Keratinocyte (primary cell): ENCODE results near the gene RNF212. TPM values are rescaled to one million over a fixed set of nuclear protein-coding genes. Genes with fewer than 3 reads are reported as not detected.

Source experiments
- DNase-seq: peaks from one replicate; pipeline ENCODE4 v3.0.0-alpha.2; 2011; ENCODE audit warnings: low read depth, missing footprints, low spot score
- FAIRE-seq: peaks from 2 replicates; lab custom pipeline; 2011; peaks lifted over from hg19 to GRCh38; lab: Jason Lieb, UNC
- H2AFZ ChIP-seq: 2 replicates; pipeline ENCODE4 v1.6.0; 2012; ENCODE audit warnings: low read length, control low read depth, inconsistent platforms; ENCODE audit not compliant: control insufficient read depth
- H3K27ac ChIP-seq: 2 replicates; pipeline ENCODE4 v1.5.1; 2011; ENCODE audit warnings: low read length; ENCODE audit not compliant: control insufficient read depth, insufficient read depth
- H3K27me3 ChIP-seq: 3 replicates; pipeline ENCODE4 v1.6.0; 2011; ENCODE audit warnings: low read length; ENCODE audit not compliant: control insufficient read depth, insufficient read depth; ENCODE audit errors: extremely low read depth
- H3K36me3 ChIP-seq, 2 experiments: 2 replicates in 1 of 2; 3 replicates in 1 of 2; pipeline ENCODE4 v1.5.1; 2011; ENCODE audit warnings: low read length in 2 of 2, mild to moderate bottlenecking in 1 of 2; ENCODE audit not compliant: control insufficient read depth in 2 of 2, insufficient read depth in 2 of 2; ENCODE audit errors: extremely low read depth in 1 of 2
- H3K4me1 ChIP-seq: 3 replicates; pipeline ENCODE4 v1.5.1; 2011; ENCODE audit warnings: low read length; ENCODE audit not compliant: control insufficient read depth, insufficient read depth; ENCODE audit errors: extremely low read depth
- H3K4me2 ChIP-seq: 3 replicates; pipeline ENCODE4 v1.6.0; 2011; ENCODE audit warnings: low read depth, low read length; ENCODE audit not compliant: control insufficient read depth, insufficient read depth; ENCODE audit errors: extremely low read depth
- H3K4me3 ChIP-seq, 3 experiments: fragments of 200-600 bp in 1 of 3; sonication (generic) in 1 of 3; 2 replicates in 2 of 3; 3 replicates in 1 of 3; pipeline ENCODE4 v1.5.1; 2011 to 2016; ENCODE audit warnings: low read length in 3 of 3, mild to moderate bottlenecking in 3 of 3, control low read depth in 2 of 3, inconsistent platforms in 1 of 3, low read depth in 1 of 3, mixed read lengths in 1 of 3, mixed run types in 1 of 3, moderate library complexity in 1 of 3; ENCODE audit not compliant: control insufficient read depth in 2 of 3, insufficient read depth in 2 of 3; ENCODE audit errors: extremely low read depth in 1 of 3
- H3K79me2 ChIP-seq: 2 replicates; pipeline ENCODE4 v1.6.0; 2012; ENCODE audit warnings: low read length; ENCODE audit not compliant: control insufficient read depth, insufficient read depth
- H3K9ac ChIP-seq: 3 replicates; pipeline ENCODE4 v1.6.0; 2011; ENCODE audit warnings: low read length; ENCODE audit not compliant: control insufficient read depth, insufficient read depth; ENCODE audit errors: extremely low read depth
- H3K9me1 ChIP-seq: 3 replicates; pipeline ENCODE4 v1.6.0; 2011; ENCODE audit warnings: low read length; ENCODE audit not compliant: control insufficient read depth, insufficient read depth; ENCODE audit errors: extremely low read depth
- H3K9me3 ChIP-seq: 2 replicates; pipeline ENCODE4 v1.5.1; 2012; ENCODE audit warnings: low read depth, low read length; ENCODE audit not compliant: control insufficient read depth
- H4K20me1 ChIP-seq: 3 replicates; pipeline ENCODE4 v1.6.0; 2011; ENCODE audit warnings: low read length; ENCODE audit not compliant: control insufficient read depth, insufficient read depth; ENCODE audit errors: extremely low read depth
- EZH2 ChIP-seq: IDR thresholded peaks from one replicate; pipeline ENCODE4 v1.6.1; 2012; ENCODE audit warnings: inconsistent platforms, mild to moderate bottlenecking, low read length, moderate library complexity
- dilution Hi-C: fragments of 300-500 bp; cut with MboI; formaldehyde crosslinking; loops from one replicate; pipeline ENCODE4 v1.7.0; 2020; ENCODE audit warnings: low sequenced_read_pairs; ENCODE audit not compliant: extremely low pct_ligation_motif_present
- polyA plus RNA-seq, 5 experiments: library from polyadenylated mRNA; depleted of rRNA in 3 of 5; stranded (reverse) in 3 of 5; stranded (forward) in 1 of 5; unstranded in 1 of 5; fragments of >200 nt; gene quantifications; 1 replicate in 1 of 5; 2 replicates in 3 of 5; 3 replicates in 1 of 5; pipeline versions ENCODE4 v1.2.1 to v1.2.3, GENCODE V29; 2011 to 2012; ENCODE audit warnings: missing spikeins in 2 of 5, low read depth in 1 of 5, low replicate concordance in 1 of 5
- TF ChIP-seq, protein P1 (sequence below), 3 experiments: IDR thresholded peaks in 1 of 3; conservative IDR thresholded peaks in 1 of 3; optimal IDR thresholded peaks in 1 of 3; 2 replicates in 2 of 3; 3 replicates in 1 of 3; pipeline versions ENCODE3 to v1.5.1; 2011; ENCODE audit warnings: low read length in 3 of 3, mild to moderate bottlenecking in 3 of 3, moderate library complexity in 2 of 3, control low read depth in 1 of 3, inconsistent platforms in 1 of 3; ENCODE audit not compliant: insufficient read depth in 2 of 3; ENCODE audit errors: extremely low read depth in 1 of 3

The RNF212 gene
- polyA plus RNA-seq, 1 donor (not counting 4 experiments of a cell fraction or from before 2014, with no cell fraction given) = 0.16 TPM

DNA sequence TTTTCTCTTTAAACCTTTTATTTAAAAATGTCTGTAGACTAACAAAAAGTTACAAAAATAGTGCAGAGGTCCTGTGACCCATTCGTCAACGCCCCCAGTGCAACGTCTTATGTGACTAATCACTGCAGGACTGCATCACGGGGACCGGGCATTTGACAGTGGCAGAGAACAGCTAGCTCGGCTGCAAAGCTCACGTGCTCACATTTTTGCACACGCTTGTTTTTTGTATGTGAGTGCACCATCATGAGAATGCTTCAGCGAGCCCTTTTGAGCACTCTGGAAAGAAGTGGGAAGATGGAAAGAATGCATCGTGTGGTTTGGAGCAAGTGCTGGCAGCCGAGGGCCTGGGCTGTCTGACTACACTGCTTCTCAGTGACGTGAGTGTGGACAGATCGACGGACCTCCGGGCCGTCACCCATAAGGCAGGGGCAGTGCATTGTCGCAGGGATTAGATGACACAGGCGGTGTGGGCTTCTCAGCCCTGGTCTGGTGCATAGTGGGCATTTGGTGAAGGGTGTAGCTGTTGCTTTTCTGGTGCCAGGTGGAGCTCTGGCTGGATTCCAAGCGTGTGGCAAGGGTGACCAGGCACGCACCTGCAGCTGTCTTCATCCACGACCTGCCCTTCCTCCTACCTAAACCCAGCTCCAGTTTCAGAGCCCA lies 41.3 kb upstream of the RNF212 start:
- no peak for FAIRE-seq
- TF ChIP-seq, protein P1, sequence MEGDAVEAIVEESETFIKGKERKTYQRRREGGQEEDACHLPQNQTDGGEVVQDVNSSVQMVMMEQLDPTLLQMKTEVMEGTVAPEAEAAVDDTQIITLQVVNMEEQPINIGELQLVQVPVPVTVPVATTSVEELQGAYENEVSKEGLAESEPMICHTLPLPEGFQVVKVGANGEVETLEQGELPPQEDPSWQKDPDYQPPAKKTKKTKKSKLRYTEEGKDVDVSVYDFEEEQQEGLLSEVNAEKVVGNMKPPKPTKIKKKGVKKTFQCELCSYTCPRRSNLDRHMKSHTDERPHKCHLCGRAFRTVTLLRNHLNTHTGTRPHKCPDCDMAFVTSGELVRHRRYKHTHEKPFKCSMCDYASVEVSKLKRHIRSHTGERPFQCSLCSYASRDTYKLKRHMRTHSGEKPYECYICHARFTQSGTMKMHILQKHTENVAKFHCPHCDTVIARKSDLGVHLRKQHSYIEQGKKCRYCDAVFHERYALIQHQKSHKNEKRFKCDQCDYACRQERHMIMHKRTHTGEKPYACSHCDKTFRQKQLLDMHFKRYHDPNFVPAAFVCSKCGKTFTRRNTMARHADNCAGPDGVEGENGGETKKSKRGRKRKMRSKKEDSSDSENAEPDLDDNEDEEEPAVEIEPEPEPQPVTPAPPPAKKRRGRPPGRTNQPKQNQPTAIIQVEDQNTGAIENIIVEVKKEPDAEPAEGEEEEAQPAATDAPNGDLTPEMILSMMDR (optimal IDR thresholded peaks at IDR 0.05 in 1 of 3, IDR thresholded peaks at IDR 0.05 in 1 of 3, conservative IDR thresholded peaks at IDR 0.05 in 1 of 3; ENCODE audit: extremely low read depth in 1 of 3, insufficient read depth in 2 of 3, low read length in 3 of 3) = no peak
- no peak for TF ChIP-seq EZH2
- peaks cover 11% of the 10 kb centered on the region for H3K27me3 ChIP-seq
- no peak overlapping the region for H3K4me2 ChIP-seq
- dilution Hi-C loops = no loop called here
- H3K4me3 ChIP-seq = no peak overlapping the region
- no peak for DNase-seq
- H3K9me1 ChIP-seq = no peaks in the 10 kb centered on the region
- no peak overlapping the region for H2AFZ ChIP-seq
- H3K79me2 ChIP-seq = no peaks in the 10 kb centered on the region
- H3K36me3 ChIP-seq = no peaks in the 10 kb centered on the region
- H3K9me3 ChIP-seq = peaks cover 4% of the 10 kb centered on the region
- H3K4me1 ChIP-seq = no peaks in the 10 kb centered on the region
- peaks cover 2% of the 10 kb centered on the region for H4K20me1 ChIP-seq
- no peak overlapping the region for H3K27ac ChIP-seq
- H3K9ac ChIP-seq = no peak overlapping the region

DNA sequence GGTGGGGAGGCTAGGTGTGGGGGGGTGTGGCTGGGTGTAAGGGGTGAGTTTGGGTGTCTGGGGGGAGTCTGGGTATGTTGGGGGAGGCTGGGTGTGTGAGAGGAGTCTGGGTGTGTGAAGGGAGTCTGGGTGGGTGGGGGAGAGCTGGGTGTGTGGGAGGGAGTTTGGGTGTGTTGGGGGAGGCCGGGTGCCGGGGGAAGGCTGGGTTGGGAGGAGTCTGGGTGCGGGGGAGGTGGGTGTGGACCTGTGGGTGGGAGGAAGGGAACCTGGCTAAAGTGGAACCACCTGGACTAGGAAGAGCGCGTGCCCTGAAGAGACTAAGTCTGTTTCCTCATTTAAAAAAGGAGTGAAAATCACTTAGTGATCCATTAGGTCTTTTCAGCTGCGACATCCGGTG lies 40.8 kb upstream of the RNF212 start:
- no peak overlapping the region for H3K9ac ChIP-seq

More for the DNA sequence above, 40.8 kb upstream of the RNF212 start:
- no peak overlapping the region for H2AFZ ChIP-seq
- TF ChIP-seq, protein P1 (optimal IDR thresholded peaks at IDR 0.05 in 1 of 3, IDR thresholded peaks at IDR 0.05 in 1 of 3, conservative IDR thresholded peaks at IDR 0.05 in 1 of 3; ENCODE audit: extremely low read depth in 1 of 3, insufficient read depth in 2 of 3, low read length in 3 of 3) = no peak
- no peak for TF ChIP-seq EZH2
- H3K4me2 ChIP-seq = no peak overlapping the region
- H3K9me3 ChIP-seq = peaks cover 4% of the 10 kb centered on the region
- no peaks in the 10 kb centered on the region for H3K36me3 ChIP-seq
- FAIRE-seq (no peak), DNase-seq (no peak)
- dilution Hi-C loops = no loop called here
- H3K79me2 ChIP-seq = no peaks in the 10 kb centered on the region
- no peaks in the 10 kb centered on the region for H3K4me1 ChIP-seq
- H3K27me3 ChIP-seq = peaks cover 11% of the 10 kb centered on the region
- no peak overlapping the region for H3K27ac ChIP-seq
- no peaks in the 10 kb centered on the region for H3K9me1 ChIP-seq
- no peak overlapping the region for H3K4me3 ChIP-seq
- H4K20me1 ChIP-seq = peaks cover 2% of the 10 kb centered on the region
